Suppressor macrophage treated with lipopolysaccharide for 1 hour (primary cell): ENCODE data around the gene TMC5.

ENCODE experiments used
- DNase-seq, 3 donors: peaks; one replicate each; pipeline ENCODE4 v3.0.0-alpha.2; 2020 to 2022

The TMC5 gene

GRCh38 chr16:19463468-19464315, 46.0 kb downstream of the TMC5 start:
- no peak for DNase-seq

GRCh38 chr16:19468300-19468699, 50.6 kb downstream of the TMC5 start:
- DNase-seq: no peak

- no peak for DNase-seq
These were observed 54.8 kb downstream of the TMC5 start for GRCh38 chr16:19472482-19472881.

- no peak for DNase-seq
These were observed 56.9 kb downstream of the TMC5 start for GRCh38 chr16:19474617-19475016.

- DNase-seq: no peak
These were observed 60.8 kb downstream of the TMC5 start for GRCh38 chr16:19478505-19478904.

GRCh38 chr16:19479302-19479721, 61.6 kb downstream of the TMC5 start:
- DNase-seq: no peak

GRCh38 chr16:19481296-19481695, 63.6 kb downstream of the TMC5 start:
- DNase-seq: peak in 2 of 3 donors; percentile 18 to 33

GRCh38 chr16:19481769-19482168, 64.1 kb downstream of the TMC5 start:
- DNase-seq: no peak

- DNase-seq: no peak
These were observed 64.6 kb downstream of the TMC5 start for GRCh38 chr16:19482291-19482690.

GRCh38 chr16:19484096-19484495, 66.4 kb downstream of the TMC5 start:
- no peak for DNase-seq

GRCh38 chr16:19485611-19486010, 67.9 kb downstream of the TMC5 start:
- DNase-seq: no peak

GRCh38 chr16:19486051-19486450, 68.4 kb downstream of the TMC5 start:
- DNase-seq: no peak

GRCh38 chr16:19486750-19487325, 69.2 kb downstream of the TMC5 start:
- DNase-seq: no peak

GRCh38 chr16:19488213-19488640, 70.5 kb downstream of the TMC5 start:
- DNase-seq: peak in 2 of 3 donors; percentile 5 to 19

- DNase-seq: no peak
These were observed 72.9 kb downstream of the TMC5 start for GRCh38 chr16:19490619-19491018.

- DNase-seq: peak; percentile 43 to 64 (median 63)
These were observed 79.5 kb downstream of the TMC5 start for GRCh38 chr16:19497176-19497575.

GRCh38 chr16:19499006-19499405, 81.3 kb downstream of the TMC5 start:
- DNase-seq: no peak

- no peak for DNase-seq
These were observed 81.8 kb downstream of the TMC5 start for GRCh38 chr16:19499481-19499880.

GRCh38 chr16:19502395-19503131, 84.9 kb downstream of the TMC5 start:
- DNase-seq: peak; percentile 87 to 91 (median 87)

GRCh38 chr16:19503461-19504075, 85.9 kb downstream of the TMC5 start:
- DNase-seq: no peak

- no peak for DNase-seq
These were observed 88.1 kb downstream of the TMC5 start for GRCh38 chr16:19505600-19506303.

GRCh38 chr16:19506965-19507364, 89.3 kb downstream of the TMC5 start:
- no peak for DNase-seq

GRCh38 chr16:19507867-19508266, 90.2 kb downstream of the TMC5 start:
- DNase-seq: no peak
